Measurements from ENCODE around the gene ZNF273.
"Not testable (repeated sequence)": the region's sequence is repeated elsewhere in the genome, so short reads cannot be mapped to it uniquely, and the experiment has no call there.

Gene ZNF273

GRCh38 chr7:64877714-64878610, 25.1 kb upstream of the ZNF273 start:
- no peak for DNase-seq

GRCh38 chr7:64878684-64879083, 24.4 kb upstream of the ZNF273 start:
- DNase-seq = no peak

DNA sequence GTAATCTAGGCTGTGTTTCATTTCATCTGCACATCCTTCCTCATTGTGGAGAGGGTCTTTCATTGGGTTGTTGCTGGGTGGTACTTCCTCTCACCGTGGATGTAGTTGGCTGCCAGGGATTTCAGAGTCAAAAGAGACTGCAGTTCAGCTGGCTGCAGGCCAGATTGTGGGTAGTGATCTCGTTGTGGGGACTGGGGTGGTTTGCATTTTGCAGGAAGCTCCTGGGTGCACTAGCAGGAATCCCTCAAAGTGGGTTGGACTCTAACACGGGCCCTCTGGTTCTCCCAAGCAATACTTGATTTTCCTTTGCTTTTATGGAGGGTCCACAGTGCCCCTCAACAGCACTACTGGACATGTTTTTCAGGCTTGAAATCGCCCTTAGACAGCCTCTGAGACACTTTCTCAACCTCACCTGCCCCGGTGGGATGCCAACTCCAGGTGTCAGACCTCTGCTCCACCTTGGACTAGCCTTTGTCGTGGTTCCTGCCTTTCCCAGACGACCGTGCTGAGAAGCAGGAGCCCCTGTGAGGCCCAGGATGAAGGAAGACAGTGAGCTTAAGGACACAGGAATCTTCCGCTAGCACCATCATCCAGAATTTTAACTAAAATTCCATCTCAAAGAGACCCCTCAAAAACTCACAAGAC, 23.9 kb upstream of the ZNF273 start:
- no peak for DNase-seq

DNA sequence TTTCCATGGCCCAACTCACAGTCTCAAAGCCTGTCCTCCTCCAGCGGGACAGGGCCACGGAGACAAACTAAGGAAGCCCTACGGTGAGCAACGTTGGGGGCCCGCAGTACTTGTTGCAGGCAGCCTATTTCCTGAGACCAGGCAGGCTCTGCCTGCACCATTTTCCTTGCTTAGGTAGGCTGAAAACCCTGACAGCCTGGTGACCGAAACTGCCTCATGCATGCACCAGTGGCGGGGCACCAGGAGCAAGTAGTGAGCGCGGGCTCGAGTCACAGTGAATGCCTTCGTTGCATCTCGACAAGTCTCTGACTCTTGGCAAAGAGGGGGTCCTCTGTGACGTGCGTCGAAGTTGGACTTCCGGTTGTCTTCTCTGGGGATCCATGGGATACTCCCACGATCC, 23.3 kb upstream of the ZNF273 start:
- no peak for DNase-seq

DNA sequence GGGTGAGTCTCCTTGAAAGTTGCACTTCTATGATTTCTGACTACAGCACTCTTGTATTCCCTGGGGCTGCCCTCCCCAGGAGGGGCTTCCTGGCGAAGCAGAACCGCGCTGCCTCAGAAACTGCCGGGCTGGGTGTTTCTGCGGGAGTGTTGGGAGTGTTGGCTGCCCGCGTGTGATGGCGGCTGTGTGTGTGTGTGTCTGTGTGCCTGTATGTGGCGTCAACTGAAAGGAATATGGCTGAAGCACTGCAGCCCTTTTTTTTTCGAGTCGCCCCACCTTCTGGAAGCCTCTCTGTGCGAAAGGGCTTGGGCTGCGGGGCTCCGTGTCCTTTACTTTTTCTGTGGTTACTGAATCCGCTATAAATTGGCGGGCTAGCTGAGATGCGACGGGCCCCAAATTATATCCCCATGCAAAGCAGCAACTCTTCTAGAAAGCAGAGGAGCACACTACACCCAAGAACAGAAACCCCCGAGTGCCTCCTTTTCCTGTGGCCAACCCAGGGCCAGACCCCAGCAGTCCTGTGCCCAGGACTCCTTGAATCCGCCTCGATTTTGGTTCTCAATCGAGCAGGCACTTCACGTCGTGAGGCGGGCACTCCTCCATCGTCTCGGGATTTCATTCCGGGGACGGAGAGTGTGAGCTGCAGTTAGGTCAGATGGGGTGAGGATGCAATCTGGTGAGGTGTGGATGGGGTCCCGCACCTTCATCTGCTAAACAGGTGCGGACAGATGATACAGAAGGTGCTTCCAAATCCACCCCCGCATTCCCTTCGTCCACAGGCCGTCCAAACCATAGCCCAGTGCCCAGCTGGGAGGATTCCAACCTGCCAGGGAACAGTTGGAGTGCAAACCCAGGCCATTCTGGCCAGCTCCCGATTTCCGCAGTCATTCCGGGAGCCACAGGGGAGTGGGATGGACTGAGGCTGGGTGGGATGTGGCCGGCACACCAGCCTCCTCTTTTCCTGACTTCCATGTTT, 22.5 kb upstream of the ZNF273 start:
- no peak for DNase-seq

- no peak for DNase-seq
Measured at GRCh38 chr7:64881461-64882287, 21.4 kb upstream of the ZNF273 start.

DNA sequence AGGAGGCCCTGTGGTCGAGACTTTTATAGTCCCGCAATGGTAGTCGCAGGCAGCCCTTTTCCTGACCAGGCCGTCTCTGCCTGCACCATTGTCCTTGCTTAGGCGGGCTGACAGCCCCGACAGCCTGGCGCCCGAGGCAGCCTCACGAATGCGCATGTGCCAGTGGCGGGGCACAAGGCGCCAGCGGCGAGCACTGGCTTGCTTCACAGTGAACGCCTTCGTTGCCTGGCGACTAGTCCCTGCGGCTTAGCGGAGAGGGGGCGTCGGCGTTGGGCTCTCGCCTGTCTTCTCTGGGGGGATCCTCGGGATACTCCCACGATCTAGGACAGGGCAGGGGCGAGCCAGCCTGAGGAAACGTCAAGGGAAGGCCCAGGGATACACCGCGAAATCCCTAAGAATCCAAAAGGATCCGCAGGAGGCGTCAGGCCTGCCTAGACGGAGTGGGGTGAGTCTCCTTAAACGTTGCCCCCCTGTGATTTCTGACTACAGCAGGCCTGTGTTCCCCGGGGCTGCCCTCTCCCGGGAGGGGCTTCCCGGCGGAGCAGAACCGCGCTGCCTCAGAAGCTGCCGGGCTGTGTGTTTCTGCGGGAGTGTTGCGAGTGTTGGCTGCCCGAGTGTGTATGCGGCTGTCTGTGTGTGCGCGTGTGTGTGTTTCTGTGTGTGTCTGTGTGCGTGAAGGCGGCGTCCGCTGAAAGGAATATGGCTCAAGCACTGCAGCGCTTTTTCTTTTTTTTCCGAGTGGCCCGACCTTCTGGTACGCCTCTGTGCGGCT, 20.5 kb upstream of the ZNF273 start:
- DNase-seq = no peak

DNA sequence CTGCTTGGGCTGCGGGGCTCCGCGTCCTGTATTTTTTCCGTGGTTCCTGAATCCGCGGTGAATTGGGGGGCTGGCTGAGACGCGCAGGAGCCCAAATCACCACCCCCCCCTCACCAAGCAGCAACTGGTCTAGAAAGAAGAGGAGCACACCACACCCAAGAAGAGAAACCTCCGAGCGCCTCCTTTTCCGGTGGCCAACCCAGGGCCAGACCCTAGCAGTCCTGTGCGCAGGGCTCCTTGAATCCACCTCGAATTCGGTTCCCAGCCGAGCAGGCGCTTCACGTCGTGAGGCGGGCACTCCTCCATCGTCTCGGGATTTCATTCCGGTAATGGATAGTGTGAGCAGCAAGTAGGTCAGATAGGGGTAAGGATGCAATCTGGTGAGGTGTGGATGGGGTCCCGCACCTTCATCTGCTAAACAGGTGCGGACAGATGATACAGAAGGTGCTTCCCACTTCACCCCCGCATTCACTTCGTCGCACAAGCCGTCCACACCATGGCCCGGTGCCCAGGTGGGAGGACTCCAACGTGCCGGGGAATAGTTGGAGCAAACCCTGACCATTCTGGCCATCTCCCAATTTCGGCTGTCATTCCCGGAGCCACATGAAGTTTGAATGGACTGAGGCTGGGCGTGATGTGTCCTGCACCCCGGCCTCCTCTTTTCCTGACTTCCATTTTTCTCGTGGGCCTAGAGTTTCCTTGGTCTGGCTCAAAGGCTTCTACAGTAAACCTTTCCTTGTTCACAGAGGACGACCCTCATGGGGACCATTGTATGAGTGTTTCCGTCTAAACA, 19.8 kb upstream of the ZNF273 start:
- no peak for DNase-seq

GRCh38 chr7:64884085-64884912, 18.8 kb upstream of the ZNF273 start:
- DNase-seq = no peak

DNA sequence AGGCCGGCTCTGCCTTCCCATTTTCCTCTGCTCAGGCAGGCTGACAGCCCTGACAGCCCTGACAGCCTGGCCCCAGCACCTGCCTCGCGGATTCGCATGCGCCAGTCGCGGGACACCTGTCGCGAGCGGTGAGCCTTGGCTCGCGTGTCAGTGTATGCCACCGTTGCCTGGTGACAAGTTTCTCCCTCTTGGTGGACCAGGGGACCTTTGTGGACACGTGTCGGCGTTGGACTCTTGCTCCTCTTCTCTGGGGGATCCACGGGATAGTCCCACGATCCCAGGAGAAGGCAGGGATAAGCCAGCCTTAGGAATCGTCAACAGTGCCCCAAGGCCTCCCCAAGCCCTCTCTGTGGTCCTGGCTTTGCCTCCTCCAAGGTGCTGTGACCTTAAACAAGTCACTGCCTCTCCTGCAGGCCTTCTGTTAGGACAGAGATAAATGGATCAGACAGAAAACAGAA, 18.1 kb upstream of the ZNF273 start:
- no peak for DNase-seq

DNA sequence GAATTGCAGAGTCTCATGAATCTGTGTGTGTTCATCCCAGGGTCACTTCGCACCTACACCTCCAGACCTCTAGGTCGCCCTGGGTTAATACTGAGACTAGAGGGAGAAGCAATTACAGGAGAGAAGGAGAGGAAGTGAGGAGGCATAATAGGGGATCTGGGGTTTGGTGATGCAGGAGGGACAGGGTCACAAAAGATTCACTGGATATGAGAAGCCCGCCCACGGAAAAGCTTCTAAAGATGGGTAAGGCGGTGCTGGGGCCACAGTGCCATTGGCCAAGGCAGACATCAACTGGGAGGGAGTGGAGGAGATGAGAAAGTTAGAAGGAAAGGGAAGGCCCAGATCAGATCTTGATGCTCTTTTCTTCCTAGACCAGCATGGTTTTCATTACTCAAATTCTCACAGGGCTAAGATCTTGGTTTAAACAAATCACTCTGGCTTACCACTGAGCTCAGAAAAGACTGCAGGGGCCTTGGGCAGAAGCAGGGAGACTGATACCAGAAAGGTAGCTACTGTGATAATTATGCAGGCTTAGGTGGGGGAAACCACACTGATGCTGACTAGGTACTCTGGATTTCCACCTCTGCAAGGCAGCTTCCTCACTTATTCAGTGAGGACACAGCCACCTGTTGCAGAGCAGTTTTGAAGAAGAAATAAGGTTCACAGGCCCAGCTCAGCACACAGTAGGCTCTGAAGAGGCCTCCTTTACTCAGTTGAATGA, 17.4 kb upstream of the ZNF273 start:
- DNase-seq = no peak

GRCh38 chr7:64886956-64887545, 16.0 kb upstream of the ZNF273 start:
- DNase-seq = no peak

DNA sequence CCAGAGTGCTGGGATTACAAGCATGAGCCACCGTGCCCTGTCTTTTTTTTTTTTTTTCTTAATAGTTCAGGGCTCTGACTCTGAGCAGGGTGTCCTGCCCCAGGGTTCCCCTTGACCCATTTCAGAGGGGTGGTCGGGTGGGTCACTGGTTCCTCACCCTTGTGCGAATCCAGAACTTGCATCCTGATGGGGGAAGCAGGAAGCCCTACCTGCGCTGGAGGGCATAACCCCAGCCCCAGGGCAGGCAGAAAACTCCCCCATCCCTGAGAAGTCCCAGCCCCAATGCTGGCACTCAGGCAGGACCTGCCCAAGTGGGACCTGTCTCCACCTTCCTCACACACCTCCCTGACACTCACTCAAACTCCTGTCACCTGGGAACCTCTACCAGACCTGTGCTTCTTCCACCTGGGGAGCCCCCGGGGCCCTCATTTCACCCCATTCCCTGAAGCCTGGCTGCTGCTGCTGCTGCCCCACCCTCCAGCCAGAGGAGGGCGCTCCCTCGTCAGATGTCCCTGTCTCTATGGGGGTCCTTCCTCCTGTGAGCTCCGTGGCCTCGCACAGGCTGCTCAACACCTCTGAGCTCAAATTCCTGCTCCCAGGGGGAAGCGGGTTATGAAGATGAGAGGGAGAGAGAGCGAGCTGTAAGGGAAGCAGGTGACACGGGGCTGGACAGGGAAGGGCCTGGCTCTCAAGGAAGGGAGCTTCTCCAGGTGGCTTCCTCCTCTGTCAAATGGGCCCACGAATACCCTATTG, 15.1 kb upstream of the ZNF273 start:
- DNase-seq = peak in 1 of 4 experiments; percentile 8

- DNase-seq = no peak
Measured at GRCh38 chr7:64888561-64888900, 14.5 kb upstream of the ZNF273 start.

GRCh38 chr7:64888901-64889685, 14.0 kb upstream of the ZNF273 start:
- DNase-seq = no peak

DNA sequence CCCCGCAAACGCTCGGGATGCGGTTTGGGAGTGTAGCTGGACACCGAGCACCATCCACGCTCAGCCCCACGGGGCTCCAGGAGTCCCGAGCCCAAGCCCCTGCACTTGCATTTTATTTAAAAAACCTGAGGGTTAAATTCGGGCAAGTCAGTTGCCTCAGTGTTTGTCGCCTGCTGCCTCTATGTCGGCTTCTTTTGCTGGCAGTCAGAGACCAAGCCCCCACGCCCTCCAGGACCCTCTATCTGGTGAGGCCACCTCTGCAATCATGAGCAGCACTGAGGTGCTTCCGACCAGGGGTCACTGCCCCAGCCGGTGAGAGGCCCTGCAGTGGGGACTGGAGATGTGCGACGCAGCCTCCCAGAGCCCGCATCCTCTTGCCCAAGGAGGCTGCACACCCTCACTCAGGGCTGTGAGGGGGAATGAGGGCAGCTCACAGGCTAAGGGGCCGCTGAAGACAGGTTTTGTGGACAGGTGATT, 13.3 kb upstream of the ZNF273 start:
- no peak for DNase-seq

GRCh38 chr7:64890273-64890672, 12.8 kb upstream of the ZNF273 start:
- not testable (repeated sequence) for DNase-seq

All from activated CD4-positive, CD25-positive, alpha-beta regulatory T cell (primary cell).